K562 (cell line): ENCODE data around the gene ISG20L2. TPM values are rescaled to one million over a fixed set of nuclear protein-coding genes. Genes with fewer than 3 reads are reported as not detected.
A peak's percentile ranks its signal among the peaks of the same experiment; 100 is the strongest.

Source experiments
- BRD9 ChIP-seq: fragments of 450-650 bp; IDR thresholded peaks from 2 replicates; pipeline ENCODE4 v1.6.1; 2018; ENCODE audit warnings: low read depth; ENCODE audit not compliant: partially characterized antibody
- CBX3 ChIP-seq, 2 experiments: IDR thresholded peaks; 1 replicate in 1 of 2; 2 replicates in 1 of 2; pipeline ENCODE4 v1.6.1; 2012; ENCODE audit warnings: inconsistent platforms in 2 of 2, low read length in 2 of 2, borderline replicate concordance in 1 of 2, control low read depth in 1 of 2
- EP400 ChIP-seq: fragments of 450-650 bp; IDR thresholded peaks from 2 replicates; pipeline ENCODE4 v1.6.1; 2017; ENCODE audit warnings: antibody characterized with exemption, mild to moderate bottlenecking, moderate library complexity
- ETV1 ChIP-seq: fragments of 450-650 bp; conservative IDR thresholded peaks from 2 replicates; pipeline ENCODE4 v1.6.1; 2016; ENCODE audit warnings: missing genetic modification characterization, control low read depth, low read depth, missing compliant biosample characterization
- GABPB1 ChIP-seq: sonication (generic); formaldehyde crosslinking; IDR thresholded peaks from 2 replicates; pipeline ENCODE4 v1.8.0; 2022; ENCODE audit warnings: mild to moderate bottlenecking, missing genetic modification reagents
- GATAD2B ChIP-seq: fragments of 450-650 bp; IDR thresholded peaks from 2 replicates; pipeline ENCODE4 v1.6.1; 2017; ENCODE audit warnings: mild to moderate bottlenecking, borderline replicate concordance
- KAT2B ChIP-seq: IDR thresholded peaks from one replicate; pipeline ENCODE4 v1.6.1; 2012; ENCODE audit warnings: low read depth, mild to moderate bottlenecking, control low read depth, inconsistent platforms, low read length, moderate library complexity
- KLF6 ChIP-seq: fragments of 250-450 bp; sonication (Bioruptor Pico); IDR thresholded peaks from 2 replicates; pipeline ENCODE4 v1.4.0; 2020; ENCODE audit warnings: mild to moderate bottlenecking, moderate library complexity, borderline replicate concordance
- MAFF ChIP-seq: IDR thresholded peaks from 2 replicates; pipeline ENCODE4 v1.6.1; 2012; ENCODE audit warnings: low read length, improper control_type of control experiment
- PHF21A ChIP-seq: fragments of 450-650 bp; IDR thresholded peaks from 2 replicates; pipeline ENCODE4 v1.6.1; 2017; ENCODE audit warnings: low read depth, borderline replicate concordance
- POLR2A ChIP-seq: fragments of 450-650 bp; conservative IDR thresholded peaks from 2 replicates; pipeline ENCODE4 v1.6.1; 2016
- POLR2G ChIP-seq: fragments of 200-400 bp; formaldehyde crosslinking; IDR thresholded peaks from 2 replicates; pipeline ENCODE4 v1.6.1; 2017; ENCODE audit warnings: low read depth, mild to moderate bottlenecking, antibody characterized with exemption, low read length, moderate library complexity
- RBBP5 ChIP-seq: fragments of 200-600 bp; sonication (generic); IDR thresholded peaks from 2 replicates; pipeline ENCODE4 v1.6.1; 2012; ENCODE audit warnings: borderline replicate concordance, mild to moderate bottlenecking, low read length, control low read depth, inconsistent platforms; ENCODE audit not compliant: insufficient read depth, poor library complexity, severe bottlenecking
- RBFOX2 ChIP-seq: fragments of 200-400 bp; formaldehyde crosslinking; IDR thresholded peaks from 2 replicates; pipeline ENCODE4 v1.6.1; 2017; ENCODE audit warnings: low read depth, mild to moderate bottlenecking, low read length, moderate library complexity
- SIN3B ChIP-seq: fragments of 450-650 bp; IDR thresholded peaks from 2 replicates; pipeline ENCODE4 v1.6.1; 2017; ENCODE audit warnings: low read depth, mild to moderate bottlenecking, moderate library complexity
- SIX5 ChIP-seq, 2 experiments: IDR thresholded peaks; 2 replicates each; pipeline ENCODE4 v1.6.1; 2011; ENCODE audit warnings: low read length in 2 of 2, borderline replicate concordance in 1 of 2, low read depth in 1 of 2, mild to moderate bottlenecking in 1 of 2, moderate library complexity in 1 of 2; ENCODE audit not compliant: insufficient read depth in 1 of 2
- SUPT5H ChIP-seq: fragments of 450-650 bp; IDR thresholded peaks from 2 replicates; pipeline ENCODE4 v1.6.1; 2016
- TCF3 ChIP-seq: sonication (generic); formaldehyde crosslinking; IDR thresholded peaks from 2 replicates; pipeline ENCODE4 v1.4.0; 2020; ENCODE audit warnings: mild to moderate bottlenecking, missing genetic modification reagents
- TRIM28 ChIP-seq: fragments of 450-650 bp; IDR thresholded peaks from 2 replicates; pipeline ENCODE4 v1.6.1; 2017
- ZNF12 ChIP-seq: sonication (generic); formaldehyde crosslinking; IDR thresholded peaks from 2 replicates; pipeline ENCODE4 v1.4.0; 2020; ENCODE audit warnings: mild to moderate bottlenecking, missing genetic modification reagents
- ZNF175 ChIP-seq: fragments of 200-800 bp; sonication (Bioruptor generic); IDR thresholded peaks from 2 replicates; pipeline ENCODE4 v1.6.1; 2016; ENCODE audit warnings: low read depth, mild to moderate bottlenecking, missing genetic modification characterization, missing compliant biosample characterization
- polyA plus RNA-seq, 8 experiments: library from polyadenylated mRNA; depleted of rRNA in 4 of 8; stranded (reverse) in 5 of 8; unstranded in 3 of 8; fragments of >200 nt; fragmentation: Nextera tagmentation in 2 of 8; fragmentation: Illumina TruSeq in 1 of 8; extraction: Ambion mirVana in 2 of 8; extraction: Trizol in 1 of 8; gene quantifications; 2 replicates each; pipeline versions ENCODE4 v1.2.1 to v1.2.3, GENCODE V29; 2011 to 2014; ENCODE audit warnings: inconsistent platforms in 1 of 8, missing spikeins in 1 of 8
- total RNA-seq, 7 experiments: library from RNA; depleted of rRNA in 6 of 7; stranded (reverse); fragments of >200 nt in 6 of 7; fragmentation: Illumina TruSeq in 2 of 7; extraction: Trizol in 2 of 7; gene quantifications; 2 replicates each; pipeline versions ENCODE4 v1.2.1 to v1.2.3, GENCODE V29; 2011 to 2021; ENCODE audit warnings: low replicate concordance in 1 of 7
- TF ChIP-seq, protein P1 (sequence below), 2 experiments: fragments of 250-450 bp in 1 of 2; fragments of 450-650 bp in 1 of 2; sonication (Bioruptor Pico) in 1 of 2; IDR thresholded peaks; 2 replicates each; pipeline versions ENCODE4 v1.6.1 to v1.8.0; 2016 to 2021; ENCODE audit warnings: mild to moderate bottlenecking in 2 of 2, moderate library complexity in 2 of 2, missing compliant biosample characterization in 1 of 2, missing genetic modification characterization in 1 of 2
- TF ChIP-seq, protein P2 (sequence below): sonication (generic); formaldehyde crosslinking; IDR thresholded peaks from 2 replicates; pipeline ENCODE4 v1.8.0; 2022; ENCODE audit warnings: mild to moderate bottlenecking, missing genetic modification reagents
- TF ChIP-seq, protein P3 (sequence below): sonication (generic); formaldehyde crosslinking; IDR thresholded peaks from 2 replicates; pipeline ENCODE4 v1.9.0; 2022; ENCODE audit warnings: mild to moderate bottlenecking, missing genetic modification reagents
- TF ChIP-seq, protein P4 (sequence below), 2 experiments: IDR thresholded peaks; 2 replicates each; pipeline ENCODE4 v1.6.1; 2011; ENCODE audit warnings: borderline replicate concordance in 1 of 2, control low read depth in 1 of 2, low read depth in 1 of 2, low read length in 1 of 2, mild to moderate bottlenecking in 1 of 2, mixed read lengths in 1 of 2, moderate library complexity in 1 of 2; ENCODE audit not compliant: insufficient read depth in 1 of 2, insufficient read length in 1 of 2, poor library complexity in 1 of 2, severe bottlenecking in 1 of 2; ENCODE audit errors: extremely low read depth in 1 of 2

Gene ISG20L2
- total and polyA plus RNA-seq, 9 of the 15 experiments (the other 6 are each of a cell fraction or from before 2014, with no cell fraction given): 21.3 to 130 (median 50.3) TPM

DNA sequence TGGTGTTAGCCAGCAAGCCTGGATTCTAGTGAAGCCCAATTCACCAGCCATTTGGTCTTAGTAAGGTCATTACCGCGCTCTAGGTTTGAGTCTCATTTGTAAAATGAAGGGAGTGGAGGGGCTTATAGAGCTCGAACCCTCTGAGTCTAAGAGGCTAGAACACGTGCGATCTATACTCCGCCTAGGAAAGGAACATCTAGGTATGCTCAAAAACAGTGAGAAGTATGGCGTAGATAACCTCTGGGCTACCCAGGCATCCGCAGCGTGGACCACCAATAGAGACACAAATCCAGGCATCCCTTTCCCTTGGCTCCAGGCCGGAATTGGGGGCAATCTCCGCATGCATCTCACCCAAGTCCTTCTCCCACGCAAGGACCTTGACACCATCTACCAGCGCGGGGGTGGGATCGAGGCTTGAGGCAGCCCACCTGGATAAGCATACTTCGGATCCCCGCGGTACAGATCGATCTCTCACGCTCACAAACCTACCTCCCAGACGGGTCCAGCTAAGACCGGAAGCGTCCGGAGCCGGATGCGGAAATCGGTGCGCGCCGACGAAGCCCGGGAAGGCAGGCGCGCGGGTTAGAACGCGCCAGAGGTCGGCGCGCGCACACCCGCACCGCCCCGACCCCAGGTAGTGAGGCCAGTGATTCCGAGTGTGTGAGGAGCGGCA, 504 bp downstream of the ISG20L2 start, which contains the start of gene METTL25B (continued):
- TF ChIP-seq, protein P1, sequence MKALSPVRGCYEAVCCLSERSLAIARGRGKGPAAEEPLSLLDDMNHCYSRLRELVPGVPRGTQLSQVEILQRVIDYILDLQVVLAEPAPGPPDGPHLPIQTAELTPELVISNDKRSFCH (CRISPR knock-in tag; IDR thresholded peaks at IDR 0.05): no peak
- TF ChIP-seq, protein P1 (tag; IDR thresholded peaks at IDR 0.05): 0 out of 2 replicates have a peak, but pooled peaks have one; percentile 37
- peak; percentile 82 for TF ChIP-seq POLR2A
- TF ChIP-seq, protein P2, sequence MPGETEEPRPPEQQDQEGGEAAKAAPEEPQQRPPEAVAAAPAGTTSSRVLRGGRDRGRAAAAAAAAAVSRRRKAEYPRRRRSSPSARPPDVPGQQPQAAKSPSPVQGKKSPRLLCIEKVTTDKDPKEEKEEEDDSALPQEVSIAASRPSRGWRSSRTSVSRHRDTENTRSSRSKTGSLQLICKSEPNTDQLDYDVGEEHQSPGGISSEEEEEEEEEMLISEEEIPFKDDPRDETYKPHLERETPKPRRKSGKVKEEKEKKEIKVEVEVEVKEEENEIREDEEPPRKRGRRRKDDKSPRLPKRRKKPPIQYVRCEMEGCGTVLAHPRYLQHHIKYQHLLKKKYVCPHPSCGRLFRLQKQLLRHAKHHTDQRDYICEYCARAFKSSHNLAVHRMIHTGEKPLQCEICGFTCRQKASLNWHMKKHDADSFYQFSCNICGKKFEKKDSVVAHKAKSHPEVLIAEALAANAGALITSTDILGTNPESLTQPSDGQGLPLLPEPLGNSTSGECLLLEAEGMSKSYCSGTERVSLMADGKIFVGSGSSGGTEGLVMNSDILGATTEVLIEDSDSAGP (CRISPR knock-in tag): 0 out of 2 replicates have a peak, but pooled peaks have one; percentile 18
- no peak for TF ChIP-seq PHF21A
- peak; percentile 82 for TF ChIP-seq SIN3B
- no peak for TF ChIP-seq GATAD2B
- peak; percentile 61; the same call in 1 of the 2 replicates for TF ChIP-seq ZNF12 (CRISPR knock-in tag)
- peak; percentile 93; the same call in 1 of the 2 replicates for TF ChIP-seq POLR2G
- TF ChIP-seq, protein P3, sequence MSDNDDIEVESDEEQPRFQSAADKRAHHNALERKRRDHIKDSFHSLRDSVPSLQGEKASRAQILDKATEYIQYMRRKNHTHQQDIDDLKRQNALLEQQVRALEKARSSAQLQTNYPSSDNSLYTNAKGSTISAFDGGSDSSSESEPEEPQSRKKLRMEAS: peak; percentile 54; the same call in 1 of the 2 replicates
- no peak; a peak in 1 of 4 replicates for TF ChIP-seq SIX5 (IDR thresholded peaks at IDR 0.05; ENCODE audit: borderline replicate concordance in 1 of 2, insufficient read depth in 1 of 2, low read depth in 1 of 2, low read length in 2 of 2)
- peak; percentile 65 for TF ChIP-seq ETV1 (tag)
- peak; percentile 92 for TF ChIP-seq GABPB1
- TF ChIP-seq EP400: peak; percentile 81; the same call in 1 of the 2 replicates
- TF ChIP-seq TRIM28: 0 out of 2 replicates have a peak, but pooled peaks have one; percentile 39
- no peak for TF ChIP-seq TCF3 (CRISPR knock-in tag)
- peak; percentile 37 for TF ChIP-seq BRD9
- no peak for TF ChIP-seq MAFF
- TF ChIP-seq RBBP5: peak; percentile 37
- no peak for TF ChIP-seq KLF6 (CRISPR knock-in tag)
- peak; percentile 73; the same call in 1 of the 2 replicates for TF ChIP-seq ZNF175
- peak; percentile 93 for TF ChIP-seq RBFOX2
- TF ChIP-seq SUPT5H: peak; percentile 67
- peak in 1 of 2 experiments; percentile 59; a peak in 1 of 3 replicates for TF ChIP-seq CBX3 (IDR thresholded peaks at IDR 0.05; ENCODE audit: borderline replicate concordance in 1 of 2, low read length in 2 of 2)
- TF ChIP-seq KAT2B: peak; percentile 19
- TF ChIP-seq, protein P4, sequence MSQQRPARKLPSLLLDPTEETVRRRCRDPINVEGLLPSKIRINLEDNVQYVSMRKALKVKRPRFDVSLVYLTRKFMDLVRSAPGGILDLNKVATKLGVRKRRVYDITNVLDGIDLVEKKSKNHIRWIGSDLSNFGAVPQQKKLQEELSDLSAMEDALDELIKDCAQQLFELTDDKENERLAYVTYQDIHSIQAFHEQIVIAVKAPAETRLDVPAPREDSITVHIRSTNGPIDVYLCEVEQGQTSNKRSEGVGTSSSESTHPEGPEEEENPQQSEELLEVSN (IDR thresholded peaks at IDR 0.05; ENCODE audit: borderline replicate concordance in 1 of 2, extremely low read depth in 1 of 2, insufficient read depth in 1 of 2, insufficient read length in 1 of 2, low read depth in 1 of 2, low read length in 1 of 2, poor library complexity in 1 of 2, severe bottlenecking in 1 of 2): peak in 1 of 2 experiments; percentile 40
